Mesenteric fat pad (tissue), 1 donor: ENCODE results near the gene FUBP3. TPM values are rescaled to one million over a fixed set of nuclear protein-coding genes. Genes with fewer than 3 reads are reported as not detected.

Experiments used
- DNase-seq: peaks from one replicate; pipeline ENCODE4 v3.0.0-alpha.2; 2020; ENCODE audit warnings: low spot score
- long read RNA-seq: library from polyadenylated mRNA; unstranded; transcript quantifications from one replicate; pipeline ENCODE4 v2.0.0, GENCODE V29; 2020
- total RNA-seq: library from RNA; stranded (reverse); fragmentation: NEBNext Ultra II Directional; extraction: Animal tissue kit (Norgen Biotek cat#: 25700); gene quantifications from one replicate; pipeline ENCODE4 v1.2.1, GENCODE V29; 2021
- donor health status: DM: yes; HTN: yes; CAD: no.

FUBP3 gene
- 49.5 TPM for total RNA-seq
- long read RNA-seq, partial matches to known transcripts: 8 of 18 reads
- long read RNA-seq, other reads (novel, unspliced or antisense): 6 of 18 reads

- DNase-seq: peak; percentile 97
These were observed at the start of gene FUBP3 for GRCh38 chr9:130578865-130579737. TSS of gene FUBP3 (plus strand) at chr9:130579577. CDS start at chr9:130579681, 104 bp downstream.

- DNase-seq: no peak
These were observed 48.4 kb upstream of the FUBP3 start for GRCh38 chr9:130530938-130531337.

GRCh38 chr9:130531670-130532069 is 47.7 kb upstream of the FUBP3 start:
- no peak for DNase-seq

- DNase-seq: no peak
These were observed 46.8 kb upstream of the FUBP3 start for GRCh38 chr9:130532426-130533080.

GRCh38 chr9:130535818-130536521 is 43.4 kb upstream of the FUBP3 start:
- DNase-seq: no peak

GRCh38 chr9:130536701-130537107 is 42.7 kb upstream of the FUBP3 start:
- no peak for DNase-seq

- no peak for DNase-seq
These were observed 41.9 kb upstream of the FUBP3 start for GRCh38 chr9:130537346-130538050.

- no peak for DNase-seq
These were observed 39.8 kb upstream of the FUBP3 start for GRCh38 chr9:130539420-130540223.

GRCh38 chr9:130541533-130541932 is 37.8 kb upstream of the FUBP3 start:
- no peak for DNase-seq

GRCh38 chr9:130542038-130542437 is 37.3 kb upstream of the FUBP3 start:
- no peak for DNase-seq

- DNase-seq: no peak
These were observed 36.7 kb upstream of the FUBP3 start for GRCh38 chr9:130542457-130543228.

- no peak for DNase-seq
These were observed 36.0 kb upstream of the FUBP3 start for GRCh38 chr9:130543368-130543767.

GRCh38 chr9:130543859-130544258 is 35.5 kb upstream of the FUBP3 start:
- no peak for DNase-seq

GRCh38 chr9:130544364-130544763 is 35.0 kb upstream of the FUBP3 start:
- no peak for DNase-seq

- no peak for DNase-seq
These were observed 31.3 kb upstream of the FUBP3 start for GRCh38 chr9:130548103-130548502.

GRCh38 chr9:130549093-130549735 is 30.2 kb upstream of the FUBP3 start:
- DNase-seq: no peak

GRCh38 chr9:130554606-130555005 is 24.8 kb upstream of the FUBP3 start:
- DNase-seq: no peak

- no peak for DNase-seq
These were observed 24.3 kb upstream of the FUBP3 start for GRCh38 chr9:130555061-130555460.

GRCh38 chr9:130555968-130556367 is 23.4 kb upstream of the FUBP3 start:
- no peak for DNase-seq
